HG02678 (cell line): ENCODE measurements around the gene PROX1.
"Not testable (repeated sequence)": the region's sequence is repeated elsewhere in the genome, so short reads cannot be mapped to it uniquely, and the experiment has no call there.

Experiments
- ATAC-seq: cut with Tn5 transposase; IDR thresholded peaks from one replicate; pipeline ENCODE4 v1.9.1; 2021; ENCODE audit warnings: mild to moderate bottlenecking, moderate library complexity; ENCODE audit not compliant: unreplicated experiment

PROX1 gene

DNA sequence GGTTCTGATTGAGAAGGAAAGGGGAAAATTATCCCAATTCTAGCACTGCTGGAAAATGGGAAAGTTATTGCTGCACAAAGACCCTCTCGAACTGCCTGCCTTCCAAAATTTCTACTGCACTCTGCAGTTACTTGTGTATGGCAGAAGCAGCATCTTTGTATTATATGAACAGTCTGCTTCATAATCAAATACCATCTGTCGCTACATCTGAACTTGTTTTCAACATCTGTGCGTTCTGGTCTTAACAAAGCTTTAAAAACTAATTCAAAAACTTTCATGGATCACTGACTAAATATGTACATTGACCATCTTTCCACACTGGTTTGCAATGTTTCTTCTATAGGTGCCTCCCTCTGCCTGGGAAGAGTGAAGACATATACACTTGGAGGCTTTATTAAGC lies 79.2 kb downstream of the PROX1 start:
- no peak for ATAC-seq

DNA sequence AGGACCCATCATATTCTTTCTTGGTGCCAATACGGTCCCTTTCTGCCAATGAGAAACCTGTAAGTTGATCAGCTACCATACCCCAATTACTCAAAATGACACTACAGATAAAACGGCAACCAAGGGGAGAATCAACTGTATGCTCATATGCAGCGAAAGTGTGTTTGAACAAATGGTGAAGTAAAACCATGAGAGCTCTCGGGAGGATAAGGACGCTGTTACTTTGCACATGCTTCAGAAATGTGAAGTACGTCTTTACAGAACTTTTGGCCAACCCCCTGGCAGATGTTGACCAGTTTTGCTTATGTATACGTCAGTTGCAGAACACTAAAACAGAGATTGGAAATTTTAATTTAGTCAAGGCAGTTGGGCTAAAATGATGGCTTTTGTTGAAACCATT lies 79.6 kb downstream of the PROX1 start:
- ATAC-seq, result no peak

DNA sequence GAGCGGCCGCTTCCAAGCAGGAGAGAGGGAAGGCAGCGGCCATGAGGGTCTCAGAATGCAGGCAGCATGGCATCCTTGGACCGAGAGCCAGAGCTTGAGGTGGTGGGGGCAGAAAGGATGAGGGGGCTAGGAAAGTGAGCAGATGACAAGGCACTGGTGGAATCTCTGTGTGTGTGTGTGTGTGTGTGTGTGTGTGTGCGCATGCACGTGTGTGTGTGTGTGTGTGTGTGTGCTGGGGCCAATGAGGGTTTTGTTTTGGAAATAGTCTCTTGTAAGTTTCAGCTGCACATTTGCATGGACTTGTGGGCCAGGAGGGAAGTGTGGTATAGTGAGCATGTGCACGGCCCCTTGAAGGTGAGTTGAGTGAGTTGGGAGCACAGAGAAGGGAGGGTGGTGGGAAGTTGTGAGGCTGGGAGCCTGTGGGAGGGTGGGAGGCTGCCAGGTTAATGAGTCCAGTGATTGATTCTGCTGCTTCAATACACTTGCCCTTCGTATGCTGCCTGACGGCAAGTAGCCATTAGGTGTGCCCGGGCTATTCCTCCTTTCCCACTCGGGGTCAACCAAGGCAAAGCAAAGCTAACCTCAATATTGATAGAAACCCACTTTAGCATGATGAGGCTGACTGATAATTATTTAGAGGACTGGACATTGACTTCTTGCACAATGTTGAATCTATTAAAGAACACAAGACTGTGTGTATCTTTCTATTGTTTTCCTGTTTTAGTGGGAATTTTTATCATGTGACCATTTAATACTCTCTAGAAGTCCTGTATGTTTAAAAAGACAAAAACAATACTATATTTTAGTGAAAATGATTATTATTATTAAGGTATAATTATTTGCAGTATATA lies 80.3 kb downstream of the PROX1 start:
- ATAC-seq, result no peak

DNA sequence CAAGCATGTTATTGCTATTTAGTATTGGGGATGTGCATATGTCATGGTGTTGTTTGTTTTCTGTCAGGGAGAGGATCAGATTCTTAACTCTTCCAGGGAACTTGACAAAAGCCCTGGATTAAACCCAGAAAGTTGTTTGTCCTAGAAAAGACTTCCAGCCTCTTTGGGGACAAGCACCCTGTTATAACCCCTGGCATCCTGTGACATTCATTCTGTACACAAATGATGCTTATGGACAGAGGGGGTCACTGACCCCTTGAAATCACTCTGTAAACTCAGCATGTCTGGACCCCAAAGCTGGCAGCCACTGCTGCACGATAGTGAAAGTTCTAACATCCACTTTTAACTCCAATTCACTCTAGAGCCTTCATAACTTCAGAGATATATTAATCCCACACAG lies 81.2 kb downstream of the PROX1 start:
- ATAC-seq, result no peak

DNA sequence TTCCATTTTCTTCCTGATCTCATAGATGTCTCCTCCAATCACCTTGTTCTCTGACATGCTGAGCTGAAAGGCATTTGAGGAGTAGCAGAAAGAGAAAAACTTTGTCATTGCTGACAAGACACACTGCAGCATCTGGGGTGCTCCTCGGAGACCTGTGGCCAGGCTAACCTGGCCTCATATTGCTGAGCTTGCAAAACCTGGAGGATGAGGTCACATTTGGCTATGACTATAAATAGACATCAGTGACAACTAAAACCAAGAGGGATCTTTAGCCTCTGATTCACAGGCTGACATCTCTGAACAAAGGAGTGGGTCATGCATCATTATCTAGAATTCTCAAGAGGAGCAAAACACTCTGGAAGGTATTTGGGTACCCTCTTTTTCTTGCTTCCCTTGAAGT lies 83.7 kb downstream of the PROX1 start:
- no peak for ATAC-seq

DNA sequence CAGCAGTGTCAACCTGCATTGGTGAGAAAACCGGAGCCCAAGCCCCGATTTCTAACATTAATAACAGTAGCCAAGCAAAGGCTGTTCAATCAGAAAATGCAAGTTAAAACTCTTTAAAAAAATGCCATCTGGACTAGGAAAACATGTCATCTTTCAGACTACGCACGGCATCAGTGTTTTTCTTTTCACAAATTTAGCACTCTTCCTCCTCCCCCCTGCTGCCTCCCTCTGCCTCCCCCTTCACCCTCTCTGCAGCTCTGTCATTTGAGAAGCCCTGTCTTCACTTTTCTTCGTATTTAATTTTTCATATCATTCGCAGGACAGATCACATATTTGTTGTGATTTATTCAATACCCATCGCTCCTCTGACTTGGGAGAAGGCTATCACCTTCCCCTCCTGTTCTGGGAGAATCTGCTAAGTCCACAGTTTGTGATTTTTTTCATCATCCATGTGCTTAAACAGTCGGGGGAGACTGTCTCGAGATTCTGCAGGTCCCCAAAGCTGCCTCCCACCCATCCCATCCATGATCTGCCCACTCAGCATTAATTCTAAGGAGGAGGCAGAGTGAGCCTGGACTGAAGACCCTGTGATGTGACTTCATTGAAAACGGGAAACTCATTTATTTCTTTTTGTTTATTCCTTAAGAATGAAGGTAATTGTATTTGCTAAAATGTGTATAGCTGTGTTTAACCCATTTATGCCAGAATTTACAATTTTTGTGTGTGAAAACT lies 84.8 kb downstream of the PROX1 start:
- ATAC-seq, result no peak

DNA sequence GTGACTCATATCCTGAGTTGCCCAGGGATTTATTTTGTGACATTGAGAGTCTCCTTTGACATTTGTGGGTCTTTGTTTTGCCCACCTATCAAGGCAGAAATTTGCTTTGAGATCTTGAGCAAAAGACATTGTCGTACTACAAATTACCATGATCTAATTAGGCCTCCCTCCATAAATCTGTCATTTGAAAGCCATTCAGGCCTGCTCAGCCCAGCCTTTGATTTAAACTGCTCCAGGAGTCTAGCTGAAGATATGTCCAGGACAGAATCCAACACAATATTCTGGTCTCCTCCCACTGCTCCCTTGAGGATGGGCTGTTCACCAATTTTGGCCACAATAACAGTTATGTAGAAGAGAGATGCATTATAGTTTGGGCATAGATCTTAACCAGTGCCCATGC lies 86.7 kb downstream of the PROX1 start:
- ATAC-seq, result no peak

DNA sequence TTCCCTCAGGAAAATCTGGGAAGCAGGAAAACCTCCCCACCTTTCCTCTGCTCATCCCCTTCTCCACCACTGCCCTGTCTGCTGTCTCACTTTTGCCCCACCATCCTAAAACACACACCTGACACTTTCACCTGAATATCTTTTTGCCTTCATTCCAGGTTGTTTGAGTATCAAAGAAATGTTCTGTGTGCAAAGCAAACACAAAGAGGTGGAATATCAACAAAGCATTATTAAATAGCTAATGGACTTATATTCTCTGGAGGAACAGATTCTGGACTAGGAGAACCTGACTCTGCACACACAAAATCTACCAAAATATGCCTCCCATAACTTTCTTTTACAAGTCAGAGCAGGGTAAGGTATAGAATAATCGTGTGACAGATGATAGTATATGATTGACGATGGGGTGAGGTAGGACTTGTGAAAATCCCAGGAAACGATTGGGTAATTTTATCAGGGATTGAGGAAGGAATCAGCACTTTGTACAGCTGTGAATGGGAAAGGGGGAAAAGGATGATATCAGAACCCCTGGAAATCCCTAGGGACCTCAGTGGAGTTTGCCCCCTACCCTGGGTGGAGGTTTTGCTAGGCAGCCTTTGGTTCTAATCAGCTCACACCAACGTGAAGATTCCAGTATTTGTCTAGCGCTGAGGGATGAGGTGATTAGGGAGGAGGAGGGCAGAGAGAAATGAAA lies 87.7 kb downstream of the PROX1 start:
- no peak for ATAC-seq

DNA sequence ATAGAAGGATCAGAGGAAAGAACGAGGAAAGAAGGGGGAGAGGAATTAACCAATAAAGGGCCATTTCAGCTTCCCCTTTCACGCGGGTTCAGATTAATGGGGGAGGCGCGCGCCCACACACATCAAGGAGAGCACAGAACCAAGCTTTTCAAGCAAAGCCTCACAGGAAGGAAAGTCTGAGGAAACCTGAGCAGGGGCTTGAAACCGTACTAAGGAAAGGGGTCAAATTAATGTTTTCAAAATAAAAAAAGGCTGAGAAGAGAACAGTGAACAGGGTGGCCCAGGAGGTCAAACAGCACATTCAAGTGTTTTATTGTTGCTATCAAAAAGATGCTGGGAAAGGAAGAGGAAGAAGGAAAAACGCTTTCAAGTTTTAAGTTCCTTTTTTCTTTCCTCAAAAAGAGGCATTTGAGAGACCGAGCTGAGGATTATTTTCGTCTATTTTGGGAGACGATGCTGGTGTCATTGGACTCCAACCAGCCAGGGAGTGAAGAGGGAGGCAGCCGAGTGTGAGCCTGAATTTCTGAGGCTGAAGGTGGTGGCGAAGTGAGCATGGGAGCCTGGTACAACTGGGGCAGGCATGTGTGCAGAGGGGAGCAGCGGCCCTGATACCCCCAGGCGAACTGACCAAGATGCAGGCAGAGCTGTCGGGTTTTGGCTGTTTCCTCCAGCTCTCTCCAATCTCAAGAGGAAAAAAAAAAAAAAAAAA lies 88.4 kb downstream of the PROX1 start:
- ATAC-seq, result no peak

DNA sequence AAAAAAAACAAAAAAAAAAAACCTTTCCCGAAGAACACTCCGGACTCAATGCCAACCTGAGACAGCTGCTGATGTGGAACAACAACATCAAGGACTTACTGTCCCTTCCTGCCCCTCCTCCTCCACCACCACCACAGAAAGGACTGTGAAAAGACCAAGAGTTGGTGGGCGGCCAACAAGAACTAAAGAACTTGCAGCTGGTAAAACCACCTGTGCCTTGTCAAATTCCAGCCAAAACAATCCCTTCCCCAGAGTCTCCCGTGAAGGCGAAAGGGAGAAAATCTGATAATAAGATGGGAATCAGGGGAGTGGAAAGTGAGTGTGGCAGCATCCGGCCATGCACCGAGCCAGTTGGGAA lies 88.9 kb downstream of the PROX1 start:
- no peak for ATAC-seq

DNA sequence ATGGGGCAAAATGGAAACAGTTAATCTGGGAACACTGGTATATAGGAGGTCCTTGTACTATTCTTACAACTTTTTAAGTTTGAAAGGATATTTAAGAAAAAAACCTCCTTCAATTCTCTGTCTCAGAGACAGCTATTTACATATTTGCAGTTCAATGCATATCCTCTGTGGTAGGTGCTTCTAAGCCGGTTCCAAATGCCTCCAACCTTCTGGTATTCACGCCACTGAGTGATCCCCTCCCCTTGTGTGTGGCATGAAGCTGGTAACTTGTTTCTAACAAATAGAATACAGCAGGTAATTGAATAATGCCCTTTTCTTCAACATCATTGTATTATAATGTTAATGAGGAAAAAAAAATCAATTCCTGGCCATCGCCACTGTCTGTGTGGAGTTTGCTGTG lies 91.2 kb downstream of the PROX1 start:
- ATAC-seq, result no peak

DNA sequence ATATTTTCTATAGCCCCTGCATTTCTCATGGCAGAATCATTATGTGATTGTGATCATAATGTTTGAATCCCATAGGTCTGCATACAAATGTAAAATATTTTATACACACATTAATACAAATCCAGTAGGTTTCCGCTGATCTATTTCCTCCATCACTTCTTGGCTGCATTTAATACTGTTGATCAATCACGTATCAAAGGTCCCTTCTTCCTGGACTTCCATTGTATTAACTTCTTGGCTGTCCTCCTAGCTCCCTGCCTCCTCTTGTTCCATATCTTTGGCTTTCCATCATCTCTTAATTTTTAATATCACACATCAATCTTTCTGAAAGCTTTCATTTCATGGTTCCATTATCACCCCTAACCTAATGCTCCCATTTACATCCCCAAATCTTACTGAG lies 97.6 kb downstream of the PROX1 start:
- ATAC-seq, result no peak

DNA sequence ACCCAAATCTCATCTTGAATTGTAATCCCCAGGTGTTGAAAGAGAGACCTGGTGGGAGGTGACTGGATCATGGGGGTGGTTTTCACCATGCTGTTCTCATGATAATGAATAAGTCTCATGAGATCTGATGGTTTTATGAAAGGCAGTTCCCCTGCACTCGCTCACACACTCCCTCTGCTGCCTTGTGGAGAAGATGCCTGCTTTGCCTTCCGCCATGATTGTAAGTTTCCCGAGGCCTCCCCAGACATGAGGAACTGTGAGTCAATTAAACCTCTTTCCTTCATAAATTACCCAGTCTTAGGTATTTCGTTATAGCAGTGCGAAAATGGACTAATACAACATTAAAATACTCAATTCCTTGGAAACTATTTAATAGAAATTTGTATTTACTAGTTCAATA lies 99.2 kb downstream of the PROX1 start:
- no peak for ATAC-seq

DNA sequence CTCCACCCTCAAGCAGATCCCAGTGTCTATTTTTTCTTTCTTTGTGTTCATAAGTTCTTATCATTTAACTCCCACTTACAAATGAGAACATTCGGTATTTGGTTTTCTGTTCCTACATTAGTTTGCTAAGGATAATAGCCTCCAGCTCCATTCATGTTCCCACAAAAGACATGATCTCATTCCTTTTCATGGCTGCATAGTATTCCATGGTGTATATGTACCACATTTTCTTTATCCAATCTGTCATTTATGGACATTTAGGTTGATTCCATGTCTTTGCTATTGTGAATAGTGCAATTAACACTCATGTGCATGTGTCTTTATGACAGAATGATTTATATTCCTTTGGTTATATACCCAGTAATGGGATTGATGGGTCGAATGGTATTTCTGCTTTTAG lies 101.2 kb downstream of the PROX1 start:
- ATAC-seq, result not testable (repeated sequence)
